Measurements from ENCODE around the gene KRCC1.

DNA sequence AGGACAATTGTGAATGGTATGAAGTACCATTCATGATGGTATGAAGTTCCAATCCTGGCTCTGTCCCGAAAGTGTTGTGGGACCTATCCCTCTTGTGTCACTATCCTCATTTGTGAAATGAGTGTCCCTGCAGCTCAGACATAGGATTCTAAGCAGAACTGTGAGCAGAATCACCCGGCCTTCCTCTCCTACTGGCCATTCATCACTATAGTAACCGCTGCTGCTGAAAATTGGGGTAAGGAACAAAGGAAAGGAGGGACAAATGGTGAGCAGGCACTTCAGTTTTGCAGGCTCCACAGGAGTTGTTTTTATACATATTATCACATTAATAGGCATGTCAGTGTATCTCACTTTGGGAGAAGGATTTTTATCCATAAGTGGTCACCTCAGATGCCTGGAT lies 39.4 kb upstream of the KRCC1 start:
- TF ChIP-seq CTCF (IDR thresholded peaks at IDR 0.05) (no peak), POLR2A (IDR thresholded peaks at IDR 0.05) (no peak)

All from tibial nerve (tissue), 3 donors.